Neural progenitor cell (in vitro differentiated cells): ENCODE data around the gene BICD1.

Source experiments
- EZH2 ChIP-seq: fragments of 200-600 bp; sonication (generic); IDR thresholded peaks from 2 replicates; pipeline ENCODE4 v1.6.1; 2017; ENCODE audit warnings: antibody characterized with exemption, mild to moderate bottlenecking, moderate library complexity
- TF ChIP-seq, protein P1 (sequence below): fragments of 200-600 bp; sonication (generic); IDR thresholded peaks from 2 replicates; pipeline ENCODE4 v1.5.1; 2017; ENCODE audit warnings: antibody characterized with exemption, mild to moderate bottlenecking

DNA sequence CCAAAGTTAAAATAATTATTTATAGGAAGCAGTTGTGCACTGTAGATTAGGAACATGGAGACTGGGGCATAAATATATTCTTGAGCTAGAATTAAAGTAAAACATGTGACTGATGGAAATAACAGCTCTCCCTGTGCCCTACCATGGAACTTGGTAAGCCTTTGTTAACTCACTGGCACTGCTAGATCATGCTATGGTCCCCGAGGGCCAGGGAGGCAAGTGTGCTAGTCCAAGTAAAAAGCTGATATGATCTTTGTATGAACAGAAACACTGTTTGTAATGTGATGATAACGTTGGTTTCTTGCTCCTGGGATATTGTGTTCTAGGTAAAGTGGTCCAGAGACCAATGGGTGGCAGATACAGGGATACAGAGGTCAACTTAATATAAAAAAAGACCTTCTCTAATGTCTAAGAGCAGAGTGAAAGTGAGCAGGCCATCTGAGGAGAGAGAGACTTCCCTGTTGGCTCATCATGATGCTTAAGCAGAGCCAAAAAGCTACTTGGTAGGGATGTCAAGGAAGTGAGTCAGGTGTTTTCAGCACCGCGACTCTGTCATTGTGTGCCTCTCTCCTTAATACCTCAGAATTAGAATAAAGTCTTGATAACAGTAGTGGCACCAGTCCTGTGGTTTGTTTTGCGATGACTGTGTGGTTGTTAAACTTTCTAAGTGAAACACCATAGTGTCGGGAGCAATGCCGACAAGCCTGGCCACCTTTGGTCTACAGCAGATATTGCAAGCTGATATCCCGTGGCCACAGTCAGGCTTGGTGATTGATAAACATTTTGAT lies 27.6 kb downstream of the BICD1 start:
- TF ChIP-seq, protein P1, sequence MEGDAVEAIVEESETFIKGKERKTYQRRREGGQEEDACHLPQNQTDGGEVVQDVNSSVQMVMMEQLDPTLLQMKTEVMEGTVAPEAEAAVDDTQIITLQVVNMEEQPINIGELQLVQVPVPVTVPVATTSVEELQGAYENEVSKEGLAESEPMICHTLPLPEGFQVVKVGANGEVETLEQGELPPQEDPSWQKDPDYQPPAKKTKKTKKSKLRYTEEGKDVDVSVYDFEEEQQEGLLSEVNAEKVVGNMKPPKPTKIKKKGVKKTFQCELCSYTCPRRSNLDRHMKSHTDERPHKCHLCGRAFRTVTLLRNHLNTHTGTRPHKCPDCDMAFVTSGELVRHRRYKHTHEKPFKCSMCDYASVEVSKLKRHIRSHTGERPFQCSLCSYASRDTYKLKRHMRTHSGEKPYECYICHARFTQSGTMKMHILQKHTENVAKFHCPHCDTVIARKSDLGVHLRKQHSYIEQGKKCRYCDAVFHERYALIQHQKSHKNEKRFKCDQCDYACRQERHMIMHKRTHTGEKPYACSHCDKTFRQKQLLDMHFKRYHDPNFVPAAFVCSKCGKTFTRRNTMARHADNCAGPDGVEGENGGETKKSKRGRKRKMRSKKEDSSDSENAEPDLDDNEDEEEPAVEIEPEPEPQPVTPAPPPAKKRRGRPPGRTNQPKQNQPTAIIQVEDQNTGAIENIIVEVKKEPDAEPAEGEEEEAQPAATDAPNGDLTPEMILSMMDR = no peak
- no peak for TF ChIP-seq EZH2
